ENCODE data around the gene KDM6A. TPM values are rescaled to one million over a fixed set of nuclear protein-coding genes. Genes with fewer than 3 reads are reported as not detected.

Gene KDM6A
- total RNA-seq, 2 donors from 2014 or later, result 20.8 to 30.7 TPM

DNA sequence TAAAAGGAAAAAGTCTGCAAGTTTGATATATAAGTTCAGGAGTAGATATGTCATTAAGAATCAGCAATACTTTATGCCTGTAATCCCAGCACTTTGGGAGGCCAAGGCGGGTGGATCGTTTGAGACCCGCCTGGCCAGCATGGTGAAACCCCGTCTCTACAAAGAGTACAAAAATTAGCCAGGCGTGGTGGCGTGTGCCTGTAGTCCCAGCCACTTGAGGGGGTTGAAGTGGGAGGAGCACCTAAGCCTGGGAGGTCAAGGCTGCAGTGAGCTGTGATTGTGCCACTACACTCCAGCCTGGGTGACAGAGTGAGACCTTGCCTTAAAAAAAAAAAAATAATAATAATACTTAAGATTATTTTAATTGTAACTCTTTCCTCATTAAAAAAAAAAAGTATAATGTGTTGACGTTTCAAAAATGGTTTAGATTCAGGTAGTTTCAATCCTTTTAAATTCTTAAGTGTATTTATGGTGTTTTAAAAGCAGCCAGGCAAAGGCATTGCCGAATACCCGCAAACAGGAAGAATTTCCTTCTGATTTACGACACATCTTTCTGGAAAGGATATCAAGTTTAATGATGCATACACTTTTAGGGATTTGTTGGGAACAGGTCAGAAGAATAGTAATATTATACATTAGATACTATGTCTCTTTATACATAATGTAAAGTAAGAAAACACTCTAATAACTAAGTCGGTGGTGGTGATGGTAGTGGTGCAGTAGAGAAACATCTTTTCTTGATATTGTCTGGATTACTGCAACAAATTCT lies 80.9 kb downstream of the KDM6A start:
- intact Hi-C loops (cut with DNase I), result no loop called here
- H3K27ac ChIP-seq, result no peak overlapping the region
- H3K4me1 ChIP-seq, result peaks cover 17% of the 10 kb centered on the region

DNA sequence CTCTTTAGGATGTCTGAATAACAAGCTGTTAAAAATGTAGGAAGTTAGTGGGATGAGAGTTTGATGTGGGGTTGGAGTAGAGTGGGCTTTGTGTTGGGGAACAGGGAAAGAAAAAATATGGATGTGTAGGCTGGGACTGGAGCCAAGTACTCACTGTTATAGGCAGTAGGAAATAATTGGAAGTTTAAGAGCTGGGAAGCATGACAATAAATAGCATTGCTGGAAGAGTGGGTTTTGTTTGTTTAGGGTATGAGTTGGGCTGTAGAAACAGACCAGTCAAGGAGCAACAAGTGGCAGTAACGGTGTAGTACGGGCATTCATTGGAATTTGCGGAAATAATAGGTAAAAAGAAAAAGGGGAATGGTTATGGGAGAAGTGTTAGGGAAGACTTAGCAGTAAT lies 81.6 kb downstream of the KDM6A start:
- TF ChIP-seq, protein P1, sequence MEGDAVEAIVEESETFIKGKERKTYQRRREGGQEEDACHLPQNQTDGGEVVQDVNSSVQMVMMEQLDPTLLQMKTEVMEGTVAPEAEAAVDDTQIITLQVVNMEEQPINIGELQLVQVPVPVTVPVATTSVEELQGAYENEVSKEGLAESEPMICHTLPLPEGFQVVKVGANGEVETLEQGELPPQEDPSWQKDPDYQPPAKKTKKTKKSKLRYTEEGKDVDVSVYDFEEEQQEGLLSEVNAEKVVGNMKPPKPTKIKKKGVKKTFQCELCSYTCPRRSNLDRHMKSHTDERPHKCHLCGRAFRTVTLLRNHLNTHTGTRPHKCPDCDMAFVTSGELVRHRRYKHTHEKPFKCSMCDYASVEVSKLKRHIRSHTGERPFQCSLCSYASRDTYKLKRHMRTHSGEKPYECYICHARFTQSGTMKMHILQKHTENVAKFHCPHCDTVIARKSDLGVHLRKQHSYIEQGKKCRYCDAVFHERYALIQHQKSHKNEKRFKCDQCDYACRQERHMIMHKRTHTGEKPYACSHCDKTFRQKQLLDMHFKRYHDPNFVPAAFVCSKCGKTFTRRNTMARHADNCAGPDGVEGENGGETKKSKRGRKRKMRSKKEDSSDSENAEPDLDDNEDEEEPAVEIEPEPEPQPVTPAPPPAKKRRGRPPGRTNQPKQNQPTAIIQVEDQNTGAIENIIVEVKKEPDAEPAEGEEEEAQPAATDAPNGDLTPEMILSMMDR (IDR thresholded peaks at IDR 0.05), result no peak
- TF ChIP-seq POLR2A (IDR thresholded peaks at IDR 0.05), result no peak
- H3K27me3 ChIP-seq, result no peaks in the 10 kb centered on the region
- no peaks in the 10 kb centered on the region for H3K9me3 ChIP-seq
- DNase-seq (no peak), ATAC-seq (no peak)
- H3K27ac ChIP-seq, result no peak overlapping the region
- H3K4me3 ChIP-seq, result no peak overlapping the region
- H3K36me3 ChIP-seq (replicated peaks in 1 of 2; ENCODE audit: insufficient read depth in 1 of 2, low read depth in 2 of 2), result no peaks in the 10 kb centered on the region
- peaks cover 17% of the 10 kb centered on the region for H3K4me1 ChIP-seq
- 67 to 68% methylated on average over 3 of the region's 3 CpGs for WGBS, 2 donors
- intact Hi-C loops (cut with DNase I), result no loop called here

More for the DNA sequence above, 80.9 kb downstream of the KDM6A start:
- WGBS, 2 donors, result 70 to 80% methylated on average over 11 of the region's 11 CpGs
- H3K9me3 ChIP-seq, result no peaks in the 10 kb centered on the region
- H3K4me3 ChIP-seq, result no peak overlapping the region
- TF ChIP-seq POLR2A (IDR thresholded peaks at IDR 0.05), result no peak
- TF ChIP-seq, protein P1 (IDR thresholded peaks at IDR 0.05), result no peak
- no peaks in the 10 kb centered on the region for H3K36me3 ChIP-seq (replicated peaks in 1 of 2; ENCODE audit: insufficient read depth in 1 of 2, low read depth in 2 of 2)
- DNase-seq (no peak), ATAC-seq (no peak)
- no peaks in the 10 kb centered on the region for H3K27me3 ChIP-seq

DNA sequence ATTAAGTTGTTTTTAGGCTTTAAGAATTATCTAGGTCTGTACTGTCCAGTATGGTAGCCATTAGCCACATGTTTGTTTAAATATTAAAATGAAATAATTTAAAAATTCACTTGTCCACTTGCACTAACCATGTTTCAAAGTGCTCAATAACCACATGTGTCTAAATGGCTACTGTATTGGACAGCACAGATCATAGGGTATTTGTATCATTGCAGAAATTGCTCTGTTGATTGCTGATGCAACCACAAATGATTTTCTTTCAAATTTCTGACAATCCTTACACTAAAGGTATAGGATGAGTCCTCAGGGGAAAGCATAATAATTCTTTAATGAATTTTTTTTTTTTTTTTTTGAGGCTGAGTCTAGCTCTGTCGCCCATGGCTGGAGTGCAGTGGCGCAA lies 84.9 kb downstream of the KDM6A start:
- intact Hi-C loops (cut with DNase I), result no loop called here
- Histone ChIP-seq H3K4me1 (peaks cover 4% of the 10 kb centered on the region), H3K4me3 (no peak overlapping the region), H3K27me3 (no peaks in the 10 kb centered on the region), H3K27ac (no peak overlapping the region), H3K9me3 (no peaks in the 10 kb centered on the region), H3K36me3 (replicated peaks in 1 of 2; ENCODE audit: insufficient read depth in 1 of 2, low read depth in 2 of 2) (no peaks in the 10 kb centered on the region)
- ATAC-seq, result no peak
- 80 to 94% methylated on average over 1 to 2 of the region's 2 CpGs for WGBS, 2 donors
- TF ChIP-seq, protein P1 (IDR thresholded peaks at IDR 0.05), result no peak
- no peak for TF ChIP-seq POLR2A (IDR thresholded peaks at IDR 0.05)
- DNase-seq, result no peak

DNA sequence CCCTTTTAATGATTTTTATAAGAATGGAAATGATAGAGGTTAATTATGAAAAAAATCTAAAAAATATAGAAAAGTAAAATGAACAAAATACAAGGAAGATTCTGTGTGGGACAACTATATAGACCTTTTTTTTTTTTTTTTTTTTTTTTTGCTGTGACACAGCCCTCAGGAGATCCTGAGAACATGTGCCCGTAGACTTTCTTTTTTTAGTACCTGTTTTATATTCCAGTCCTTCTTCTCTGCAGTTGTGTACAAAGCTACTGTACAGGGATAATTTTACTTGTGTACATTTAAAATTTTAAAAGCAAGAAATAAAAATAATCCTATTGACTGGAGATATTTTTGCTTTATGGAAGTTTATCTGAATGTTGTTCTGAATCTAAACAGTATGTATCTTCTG lies 85.5 kb downstream of the KDM6A start:
- H3K27me3 ChIP-seq, result no peaks in the 10 kb centered on the region
- no peak overlapping the region for H3K27ac ChIP-seq
- DNase-seq (no peak), ATAC-seq (no peak)
- no peaks in the 10 kb centered on the region for H3K36me3 ChIP-seq (replicated peaks in 1 of 2; ENCODE audit: insufficient read depth in 1 of 2, low read depth in 2 of 2)
- H3K4me1 ChIP-seq, result peaks cover 4% of the 10 kb centered on the region
- H3K4me3 ChIP-seq, result no peak overlapping the region
- WGBS, 2 donors, result 80 to 93% methylated on average over 1 of the region's 1 CpG
- H3K9me3 ChIP-seq, result no peaks in the 10 kb centered on the region
- TF ChIP-seq, protein P1 (IDR thresholded peaks at IDR 0.05), result no peak
- intact Hi-C loops (cut with DNase I), result no loop called here

All from body of pancreas (tissue), 4 donors.